OCI-LY7 (cell line): Measurements from ENCODE around the gene ZC2HC1C. TPM values are rescaled to one million over a fixed set of nuclear protein-coding genes. Genes with fewer than 3 reads are reported as not detected.

Source experiments
- BruUV-seq: library from RNA; stranded (reverse); fragments of 400-500 nt; replicated peaks from 2 replicates; lab custom pipeline; 2021; lab: Mats Ljungman, UMichigan
- CTCF ChIA-PET: fragments of 300-600 bp; sonication (Branson Sonifier 250); formaldehyde crosslinking; loops from one replicate; lab custom pipeline; 2022; ENCODE audit warnings: antibody characterized with exemption; ENCODE audit not compliant: unreplicated experiment; lab: Charles Lee
- POLR2A ChIA-PET: fragments of 300-600 bp; sonication (Branson Sonifier 250); formaldehyde crosslinking; loops from one replicate; lab custom pipeline; 2022; ENCODE audit warnings: antibody characterized with exemption; lab: Charles Lee
- DNase-seq: peaks from one replicate; pipeline ENCODE4 v3.0.0-alpha.2; 2015; ENCODE audit warnings: low spot score
- H2AFZ ChIP-seq: fragments of 200-600 bp; sonication (generic), shearing (Covaris generic); 2 replicates; pipeline ENCODE4 v1.6.1; 2014; ENCODE audit warnings: mild to moderate bottlenecking, antibody characterized with exemption, low read length, moderate library complexity
- H3K27ac ChIP-seq: fragments of 200-600 bp; sonication (generic); 2 replicates; pipeline ENCODE4 v1.5.1; 2014; ENCODE audit warnings: mixed run types, low read depth, mild to moderate bottlenecking, moderate library complexity, low read length, inconsistent platforms; ENCODE audit not compliant: poor library complexity, severe bottlenecking
- H3K36me3 ChIP-seq: fragments of 200-600 bp; sonication (generic); 2 replicates; pipeline ENCODE4 v1.6.1; 2014; ENCODE audit warnings: mild to moderate bottlenecking, antibody characterized with exemption, low read length, moderate library complexity, mixed read lengths; ENCODE audit not compliant: insufficient read depth
- H3K4me1 ChIP-seq: fragments of 200-600 bp; sonication (generic); 2 replicates; pipeline ENCODE4 v1.5.1; 2014; ENCODE audit warnings: mild to moderate bottlenecking, low read length; ENCODE audit not compliant: insufficient read depth, poor library complexity, severe bottlenecking
- H3K4me2 ChIP-seq: fragments of 200-600 bp; sonication (generic); 2 replicates; pipeline ENCODE4 v1.6.1; 2014; ENCODE audit warnings: mild to moderate bottlenecking, low read length
- H3K4me3 ChIP-seq: fragments of 200-600 bp; sonication (generic); 2 replicates; pipeline ENCODE4 v1.5.1; 2014; ENCODE audit warnings: mild to moderate bottlenecking, low read depth, low read length; ENCODE audit not compliant: poor library complexity, severe bottlenecking
- H3K79me2 ChIP-seq: fragments of 200-600 bp; sonication (generic); 2 replicates; pipeline ENCODE4 v1.6.1; 2016; ENCODE audit warnings: low read depth, mild to moderate bottlenecking, low read length, moderate library complexity, mixed read lengths; ENCODE audit not compliant: insufficient read depth
- H3K9me2 ChIP-seq: fragments of 200-600 bp; sonication (generic); 2 replicates; pipeline ENCODE4 v1.6.1; 2016; ENCODE audit warnings: mild to moderate bottlenecking, low read length, mixed read lengths; ENCODE audit not compliant: insufficient read depth
- H3K9me3 ChIP-seq: fragments of 200-600 bp; sonication (generic); 2 replicates; pipeline ENCODE4 v1.6.1; 2014; ENCODE audit warnings: mild to moderate bottlenecking, mixed run types, low read length, mixed read lengths
- H4K20me1 ChIP-seq: fragments of 200-600 bp; sonication (generic); 2 replicates; pipeline ENCODE4 v1.6.1; 2014; ENCODE audit warnings: mild to moderate bottlenecking, antibody characterized with exemption, low read length, moderate library complexity, mixed read lengths; ENCODE audit not compliant: insufficient read depth
- CTCF ChIP-seq: fragments of 200-600 bp; sonication (generic); conservative IDR thresholded peaks from 2 replicates; pipeline ENCODE4 v1.5.1; 2014; ENCODE audit warnings: mild to moderate bottlenecking, antibody characterized with exemption, low read length, moderate library complexity, mixed read lengths
- EZH2phosphoT487 ChIP-seq: fragments of 200-600 bp; sonication (generic); IDR thresholded peaks from 2 replicates; pipeline ENCODE4 v1.6.1; 2018; ENCODE audit warnings: low read depth, borderline replicate concordance, mild to moderate bottlenecking, mixed run types, antibody characterized with exemption, low read length, moderate library complexity, mixed read lengths
- intact Hi-C: fragments of 100-400 bp; cut with micrococcal nuclease; formaldehyde crosslinking; loops from one replicate; pipeline ENCODE4 v1.10.0; 2022; ENCODE audit not compliant: unreplicated experiment
- total RNA-seq, 2 experiments: library from RNA; depleted of rRNA in 1 of 2; stranded (reverse); fragments of >200 nt in 1 of 2; shearing (Covaris generic) in 1 of 2; gene quantifications; 2 replicates each; pipeline ENCODE4 v1.2.3, GENCODE V29; 2014 to 2022

Gene ZC2HC1C
- total RNA-seq, 2 experiments from 2014 or later = 3.4 to 3.7 TPM

- Histone ChIP-seq H3K27ac (no peak overlapping the region), H3K4me2 (no peak overlapping the region), H3K9me2 (no peaks in the 10 kb centered on the region), H3K36me3 (peaks cover 74% of the 10 kb centered on the region), H2AFZ (no peak overlapping the region), H4K20me1 (no peaks in the 10 kb centered on the region), H3K79me2 (no peaks in the 10 kb centered on the region), H3K9me3 (no peaks in the 10 kb centered on the region), H3K4me1 (no peaks in the 10 kb centered on the region), H3K4me3 (no peak overlapping the region)
- no TSS peak for BruUV-seq
- TF ChIP-seq EZH2phosphoT487 = no peak
- peak; percentile 36; the same call in 1 of the 2 replicates for TF ChIP-seq CTCF
- ChIA-PET CTCF (no interaction called here), POLR2A (no interaction called here)
- DNase-seq = no peak
- intact Hi-C loops = no loop called here
Measured at GRCh38 chr14:75084513-75084912, 15.1 kb downstream of the ZC2HC1C start.

GRCh38 chr14:75088153-75088552 is 18.7 kb downstream of the ZC2HC1C start:
- Histone ChIP-seq H3K4me3 (no peak overlapping the region), H3K36me3 (peaks cover 82% of the 10 kb centered on the region), H3K79me2 (no peaks in the 10 kb centered on the region), H3K27ac (no peak overlapping the region), H4K20me1 (no peaks in the 10 kb centered on the region), H3K9me3 (no peaks in the 10 kb centered on the region), H3K4me1 (no peaks in the 10 kb centered on the region), H2AFZ (no peak overlapping the region), H3K9me2 (no peaks in the 10 kb centered on the region), H3K4me2 (no peak overlapping the region)
- intact Hi-C loops = loop anchor here (1.0 kb wide), 3 partner anchors 142 to 227 kb away; no protein-coding TSS in a partner anchor
- BruUV-seq = no TSS peak
- TF ChIP-seq CTCF = no peak
- TF ChIP-seq EZH2phosphoT487 = no peak
- ChIA-PET POLR2A (interaction anchor here (0.9 to 1.2 kb wide), 3 partner anchors 13 to 30 kb away, joined by 3 read pairs; no protein-coding TSS in a partner anchor), CTCF (interaction anchor here (0.6 to 1.7 kb wide), 5 partner anchors 39 to 232 kb away, joined by 3 to 4 read pairs (median 3); no protein-coding TSS in a partner anchor)
- no peak for DNase-seq

- no peak overlapping the region for H3K4me3 ChIP-seq
- no peaks in the 10 kb centered on the region for H3K79me2 ChIP-seq
- ChIA-PET CTCF (interaction anchor here (0.6 to 1.7 kb wide), 5 partner anchors 40 to 233 kb away, joined by 3 to 4 read pairs (median 3); no protein-coding TSS in a partner anchor), POLR2A (interaction anchor here (0.6 to 1.2 kb wide), 4 partner anchors 12 to 209 kb away, joined by 3 read pairs; no protein-coding TSS in a partner anchor)
- no peaks in the 10 kb centered on the region for H3K4me1 ChIP-seq
- DNase-seq = peak; percentile 63
- no TSS peak for BruUV-seq
- H3K27ac ChIP-seq = no peak overlapping the region
- TF ChIP-seq CTCF (peak; percentile 97), EZH2phosphoT487 (no peak)
- no peaks in the 10 kb centered on the region for H3K9me2 ChIP-seq
- H2AFZ ChIP-seq = no peak overlapping the region
- no peaks in the 10 kb centered on the region for H3K9me3 ChIP-seq
- H3K36me3 ChIP-seq = peaks cover 80% of the 10 kb centered on the region
- H3K4me2 ChIP-seq = no peak overlapping the region
- no peaks in the 10 kb centered on the region for H4K20me1 ChIP-seq
- intact Hi-C loops = loop anchor here (1.0 kb wide), 3 partner anchors 142 to 227 kb away; no protein-coding TSS in a partner anchor
Measured at GRCh38 chr14:75088566-75089373, 19.3 kb downstream of the ZC2HC1C start.
